Pons (tissue), 1 donor: ENCODE results near the gene CCDC59.

ENCODE experiments used
- DNase-seq: peaks from one replicate; pipeline ENCODE4 v3.0.0-alpha.2; 2016; ENCODE audit warnings: low spot score

CCDC59 gene

DNA sequence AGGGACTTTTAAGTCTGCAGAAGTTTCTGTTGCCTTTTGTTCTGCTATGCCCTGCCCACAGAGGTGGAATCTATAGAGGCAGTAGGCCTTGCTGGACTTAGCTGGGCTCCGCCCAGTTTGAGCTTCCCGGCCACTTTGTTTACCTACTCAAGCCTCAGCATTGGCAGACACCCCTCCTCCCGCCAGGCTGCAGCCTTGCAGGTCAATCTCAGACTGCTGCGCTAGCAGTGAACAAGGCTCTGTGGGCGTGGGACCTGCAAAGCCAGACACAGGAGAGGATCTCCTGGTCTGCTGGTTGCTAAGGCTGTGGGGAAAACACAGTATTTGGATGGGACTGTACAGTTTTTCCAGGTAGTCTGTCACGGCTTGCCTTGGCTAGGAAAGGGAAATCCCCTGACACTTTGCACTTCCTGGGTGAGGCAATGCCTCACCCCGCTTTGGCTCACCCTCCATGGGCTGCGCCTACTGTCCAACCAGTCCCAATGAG lies 43.7 kb downstream of the CCDC59 start:
- no peak for DNase-seq
